PC-9 (cell line): ENCODE results near the gene ABTB2. TPM values are rescaled to one million over a fixed set of nuclear protein-coding genes. Genes with fewer than 3 reads are reported as not detected.

Experiments
- BruUV-seq: library from RNA; stranded (reverse); fragments of 400-500 nt; replicated peaks from 2 replicates; lab custom pipeline; 2021; lab: Mats Ljungman, UMichigan
- CTCF ChIA-PET: fragments of 300-600 bp; sonication (Branson Sonifier 250); formaldehyde crosslinking; loops from one replicate; lab custom pipeline; 2022; ENCODE audit warnings: antibody characterized with exemption; lab: Charles Lee
- POLR2A ChIA-PET: fragments of 300-600 bp; sonication (Branson Sonifier 250); formaldehyde crosslinking; loops from one replicate; lab custom pipeline; 2022; ENCODE audit warnings: antibody characterized with exemption; ENCODE audit not compliant: unreplicated experiment; lab: Charles Lee
- DNase-seq, 2 experiments: peaks; one replicate each; pipeline versions ENCODE4 v3.0.0 to v3.0.0-alpha.2; 2015 to 2022; ENCODE audit warnings: mixed read lengths in 1 of 2
- H2AFZ ChIP-seq: fragments of 200-600 bp; sonication (generic); 2 replicates; pipeline ENCODE4 v1.8.1; 2017; ENCODE audit warnings: antibody characterized with exemption
- H3F3A ChIP-seq: fragments of 200-600 bp; sonication (generic); 2 replicates; pipeline ENCODE4 v1.8.1; 2017; ENCODE audit warnings: antibody characterized with exemption, mild to moderate bottlenecking, low read depth; ENCODE audit not compliant: insufficient read depth
- H3K27ac ChIP-seq: fragments of 200-600 bp; sonication (generic); 2 replicates; pipeline ENCODE4 v1.6.1; 2016; ENCODE audit warnings: mixed run types
- H3K27me3 ChIP-seq: fragments of 200-600 bp; sonication (generic); 2 replicates; pipeline ENCODE4 v1.6.1; 2016; ENCODE audit warnings: low read depth, mixed run types; ENCODE audit not compliant: insufficient read depth
- H3K36me3 ChIP-seq: fragments of 200-600 bp; sonication (generic); 2 replicates; pipeline ENCODE4 v1.6.1; 2016; ENCODE audit warnings: low read depth, mixed run types
- H3K4me1 ChIP-seq: fragments of 200-600 bp; sonication (generic); replicated peaks from 2 replicates; pipeline ENCODE4 v1.6.1; 2016; ENCODE audit warnings: mixed run types; ENCODE audit not compliant: insufficient read depth
- H3K4me2 ChIP-seq: fragments of 200-600 bp; sonication (generic); 2 replicates; pipeline ENCODE4 v1.6.1; 2017; ENCODE audit warnings: mixed run types
- H3K4me3 ChIP-seq: fragments of 200-600 bp; sonication (generic); 2 replicates; pipeline ENCODE4 v1.6.1; 2016; ENCODE audit warnings: mixed run types
- H3K79me2 ChIP-seq: fragments of 200-600 bp; sonication (generic); 2 replicates; pipeline ENCODE4 v1.6.1; 2017; ENCODE audit warnings: low read depth, mixed run types
- H3K9me2 ChIP-seq: fragments of 200-600 bp; sonication (generic); 2 replicates; pipeline ENCODE4 v1.8.1; 2017; ENCODE audit warnings: mild to moderate bottlenecking; ENCODE audit not compliant: insufficient read depth
- H3K9me3 ChIP-seq: fragments of 200-600 bp; sonication (generic); 2 replicates; pipeline ENCODE4 v1.8.1; 2016; ENCODE audit warnings: low read depth; ENCODE audit not compliant: insufficient read depth
- H4K20me1 ChIP-seq: fragments of 200-600 bp; sonication (generic); 2 replicates; pipeline ENCODE4 v1.8.1; 2017; ENCODE audit not compliant: insufficient read depth
- CTCF ChIP-seq: fragments of 200-600 bp; sonication (generic); conservative IDR thresholded peaks from 2 replicates; pipeline ENCODE4 v1.6.1; 2017; ENCODE audit warnings: mixed run types, antibody characterized with exemption, mild to moderate bottlenecking, moderate library complexity
- EZH2 ChIP-seq: fragments of 200-600 bp; sonication (generic); IDR thresholded peaks from 2 replicates; pipeline ENCODE4 v1.8.0; 2017; ENCODE audit warnings: antibody characterized with exemption, low read depth
- intact Hi-C: fragments of 100-400 bp; cut with micrococcal nuclease; formaldehyde crosslinking; loops from one replicate; pipeline ENCODE4 v1.10.0; 2022; ENCODE audit not compliant: unreplicated experiment
- total RNA-seq: library from RNA; stranded (reverse); gene quantifications from 2 replicates; pipeline ENCODE4 v1.2.3, GENCODE V29; 2021

Gene ABTB2
- total RNA-seq, 1 experiment from 2014 or later: 12.9 TPM

DNA sequence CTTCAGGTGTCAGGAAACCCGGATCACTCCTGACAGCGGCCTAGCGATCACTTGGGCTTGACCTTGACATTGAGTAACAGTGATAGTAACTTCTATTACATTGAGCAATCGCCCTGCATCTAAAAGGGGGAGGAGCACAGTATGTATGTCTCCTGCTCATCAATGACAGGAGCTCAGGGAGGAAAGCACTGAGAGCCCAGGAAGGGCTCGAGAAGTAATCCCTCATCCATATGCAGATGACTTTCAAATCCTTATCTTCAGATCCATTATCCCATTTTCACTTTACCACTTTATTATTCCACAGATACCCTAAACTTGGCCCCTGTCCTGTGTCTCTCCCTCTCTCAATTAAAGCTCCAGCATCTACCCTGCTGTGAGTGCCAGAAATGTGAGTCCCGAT is 47.8 kb downstream of the ABTB2 start:
- Histone ChIP-seq H3K27me3 (no peaks in the 10 kb centered on the region), H3K9me3 (no peaks in the 10 kb centered on the region), H3K27ac (peak overlapping the region; percentile 72), H3K4me1 (peaks cover 60% of the 10 kb centered on the region), H3K4me3 (peak overlapping the region; percentile 19; the same call in 1 of the 2 replicates), H3K79me2 (peaks cover 98% of the 10 kb centered on the region), H2AFZ (no peak overlapping the region), H4K20me1 (peaks cover 3% of the 10 kb centered on the region; the same call in 1 of the 2 replicates), H3K4me2 (peak overlapping the region; percentile 59), H3K9me2 (no peaks in the 10 kb centered on the region), H3K36me3 (no peaks in the 10 kb centered on the region), H3F3A (peaks cover 40% of the 10 kb centered on the region)
- POLR2A ChIA-PET: no interaction called here
- no TSS peak for BruUV-seq
- intact Hi-C loops: no loop called here
- TF ChIP-seq EZH2: no peak
- TF ChIP-seq CTCF: no peak
- CTCF ChIA-PET: no interaction called here
- no peak for DNase-seq

DNA sequence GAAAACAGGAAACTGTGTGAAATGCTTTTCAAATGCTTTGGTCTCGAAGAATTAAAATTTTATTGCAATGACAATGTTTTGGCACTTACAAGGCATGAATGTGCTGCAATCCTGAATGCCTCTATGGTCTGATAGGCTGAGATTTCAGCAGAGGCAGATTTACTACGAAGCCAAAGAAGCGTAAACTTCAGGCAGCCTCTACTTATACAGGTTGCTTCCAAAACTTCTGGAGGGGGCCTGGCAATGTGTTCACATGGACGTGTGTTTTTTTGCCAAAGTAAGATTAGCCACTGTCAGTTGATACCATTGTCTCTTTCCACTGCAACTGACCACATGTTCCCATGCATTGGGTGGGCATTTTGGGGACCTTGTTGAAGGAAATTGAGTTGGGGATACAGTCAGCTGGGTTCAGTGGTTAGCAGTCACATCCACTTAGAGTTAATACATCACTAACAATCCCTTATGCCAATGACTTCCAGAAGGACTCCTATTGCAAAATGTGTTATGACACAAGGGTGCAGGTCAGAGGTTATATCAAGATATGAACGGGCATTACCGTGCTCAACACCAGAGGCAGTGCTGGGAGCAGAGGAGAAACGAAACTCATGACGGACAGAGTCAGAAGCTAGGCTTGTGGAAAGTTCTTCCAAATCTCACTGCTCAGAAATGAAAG is 48.8 kb downstream of the ABTB2 start:
- POLR2A ChIA-PET: no interaction called here
- DNase-seq: peak in 1 of 2 experiments; percentile 82
- no peak for TF ChIP-seq CTCF
- no peak for TF ChIP-seq EZH2
- Histone ChIP-seq H3K4me1 (peaks cover 68% of the 10 kb centered on the region), H3K27me3 (no peaks in the 10 kb centered on the region), H2AFZ (no peak overlapping the region), H3K4me2 (peak overlapping the region; percentile 59), H3K9me2 (no peaks in the 10 kb centered on the region), H3K36me3 (no peaks in the 10 kb centered on the region), H3F3A (peaks cover 44% of the 10 kb centered on the region), H3K27ac (peak overlapping the region; percentile 72), H4K20me1 (peaks cover 3% of the 10 kb centered on the region; the same call in 1 of the 2 replicates), H3K79me2 (peaks cover 98% of the 10 kb centered on the region), H3K4me3 (peak overlapping the region; percentile 19; the same call in 1 of the 2 replicates), H3K9me3 (no peaks in the 10 kb centered on the region)
- CTCF ChIA-PET: no interaction called here
- intact Hi-C loops: no loop called here
- no TSS peak for BruUV-seq

GRCh38 chr11:34308049-34308912 is 49.5 kb downstream of the ABTB2 start:
- H3K79me2 ChIP-seq: peaks cover 96% of the 10 kb centered on the region
- no peak overlapping the region for H2AFZ ChIP-seq
- H4K20me1 ChIP-seq: peaks cover 3% of the 10 kb centered on the region; the same call in 1 of the 2 replicates
- H3K9me3 ChIP-seq: no peaks in the 10 kb centered on the region
- no peaks in the 10 kb centered on the region for H3K36me3 ChIP-seq
- intact Hi-C loops: no loop called here
- H3K4me2 ChIP-seq: peak overlapping the region; percentile 59
- no peak overlapping the region for H3K4me3 ChIP-seq
- ChIA-PET CTCF (interaction anchor here (0.7 kb wide), 1 partner anchor 39 kb away, joined by 3 read pairs; no protein-coding TSS in a partner anchor), POLR2A (interaction anchor here (0.5 kb wide), 1 partner anchor 36 kb away, joined by 7 read pairs; no protein-coding TSS in a partner anchor)
- BruUV-seq: no TSS peak
- TF ChIP-seq CTCF (no peak), EZH2 (no peak)
- no peaks in the 10 kb centered on the region for H3K9me2 ChIP-seq
- H3K27me3 ChIP-seq: no peaks in the 10 kb centered on the region
- peaks cover 73% of the 10 kb centered on the region for H3K4me1 ChIP-seq
- H3F3A ChIP-seq: peaks cover 50% of the 10 kb centered on the region
- peak overlapping the region; percentile 72 for H3K27ac ChIP-seq
- DNase-seq: peak in 1 of 2 experiments; percentile 90
